ENCODE measurements around the gene ULBP3. TPM values are rescaled to one million over a fixed set of nuclear protein-coding genes. Genes with fewer than 3 reads are reported as not detected.
A peak's percentile ranks its signal among the peaks of the same experiment; 100 is the strongest.

The ULBP3 gene
- total and polyA plus RNA-seq, 3 experiments from 2014 or later, result 1.2 to 2.2 (median 1.6) TPM

DNA sequence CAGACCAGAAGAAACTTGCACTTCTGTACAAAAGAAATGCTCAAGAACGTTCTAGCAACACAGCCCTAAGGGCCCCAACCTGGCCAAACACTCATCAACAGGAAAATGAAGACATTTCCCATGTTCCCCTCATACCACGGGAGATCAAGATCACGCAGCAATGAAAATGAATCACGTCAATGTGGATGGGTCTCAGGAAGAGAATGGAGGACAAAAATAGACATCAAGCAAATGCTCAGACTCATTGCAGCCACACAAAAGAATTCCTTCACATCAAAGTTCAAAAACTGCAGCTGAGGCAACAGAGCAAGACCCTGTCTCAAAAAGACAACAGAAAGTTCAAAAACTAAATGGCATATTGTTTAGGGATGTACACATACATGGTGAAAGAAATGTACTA lies 18.1 kb downstream of the ULBP3 start:
- CTCF ChIA-PET, result no interaction called here
- Histone ChIP-seq H3K4me1 (ENCODE audit: insufficient read depth, low read length) (no peaks in the 10 kb centered on the region), H3K27me3 (ENCODE audit: insufficient read depth, low read length, poor library complexity, severe bottlenecking) (peaks cover 19% of the 10 kb centered on the region), H3K27ac (ENCODE audit: low read depth, low read length) (no peak overlapping the region), H3K36me3 (ENCODE audit: insufficient read depth, low read length) (no peaks in the 10 kb centered on the region), H3K9me3 (ENCODE audit: low read length) (no peaks in the 10 kb centered on the region), H3K4me3 (ENCODE audit: low read length) (no peak overlapping the region)
- no peak overlapping the region for H3K27ac Mint-ChIP-seq
- H3K36me3 Mint-ChIP-seq, result peaks cover 0 to 13% (median 0%) of the 10 kb centered on the region in 3 donors
- POLR2A ChIA-PET, result interaction anchor here (0.7 kb wide), 1 partner anchor 33 kb away, joined by 3 read pairs; no protein-coding TSS in a partner anchor
- peaks cover 0 to 6% (median 0%) of the 10 kb centered on the region in 5 donors for H3K9me3 Mint-ChIP-seq
- no peaks in the 10 kb centered on the region for H3K4me1 Mint-ChIP-seq
- no peak for DNase-seq
- peaks cover 51 to 85% of the 10 kb centered on the region in 2 donors for H3K27me3 Mint-ChIP-seq
- no peak overlapping the region for H3K4me3 Mint-ChIP-seq

DNA sequence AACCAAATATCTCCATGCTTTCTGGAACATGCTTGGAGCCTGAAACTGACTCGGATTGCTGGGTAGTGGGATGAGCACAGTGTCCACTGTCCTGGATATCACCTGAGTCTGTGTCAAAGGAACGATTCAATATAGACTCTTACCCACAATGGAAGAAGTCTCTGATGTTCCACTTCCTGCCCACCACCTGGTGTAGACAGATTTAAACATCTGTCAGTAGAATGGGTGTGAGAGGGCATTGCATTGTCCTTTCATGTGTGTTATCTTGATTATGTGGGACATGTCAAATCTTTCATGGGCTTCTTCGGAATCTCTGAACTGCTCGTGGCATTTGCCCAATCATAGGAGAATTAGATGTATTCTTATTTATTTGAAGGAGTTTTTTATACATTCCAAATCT lies 20.8 kb downstream of the ULBP3 start:
- CTCF ChIA-PET, result no interaction called here
- Histone ChIP-seq H3K36me3 (ENCODE audit: insufficient read depth, low read length) (no peaks in the 10 kb centered on the region), H3K4me1 (ENCODE audit: insufficient read depth, low read length) (no peaks in the 10 kb centered on the region), H3K9me3 (ENCODE audit: low read length) (no peaks in the 10 kb centered on the region), H3K27me3 (ENCODE audit: insufficient read depth, low read length, poor library complexity, severe bottlenecking) (peaks cover 14% of the 10 kb centered on the region), H3K4me3 (ENCODE audit: low read length) (no peak overlapping the region), H3K27ac (ENCODE audit: low read depth, low read length) (no peak overlapping the region)
- no peak for DNase-seq
- Mint-ChIP-seq H3K36me3 (no peaks in the 10 kb centered on the region), H3K27me3 (peaks cover 36 to 80% of the 10 kb centered on the region in 2 donors), H3K27ac (peak overlapping the region in 1 of 8 donors; percentile 11), H3K4me3 (no peak overlapping the region), H3K9me3 (peaks cover 0 to 3% (median 0%) of the 10 kb centered on the region in 5 donors), H3K4me1 (no peaks in the 10 kb centered on the region)
- POLR2A ChIA-PET, result no interaction called here

DNA sequence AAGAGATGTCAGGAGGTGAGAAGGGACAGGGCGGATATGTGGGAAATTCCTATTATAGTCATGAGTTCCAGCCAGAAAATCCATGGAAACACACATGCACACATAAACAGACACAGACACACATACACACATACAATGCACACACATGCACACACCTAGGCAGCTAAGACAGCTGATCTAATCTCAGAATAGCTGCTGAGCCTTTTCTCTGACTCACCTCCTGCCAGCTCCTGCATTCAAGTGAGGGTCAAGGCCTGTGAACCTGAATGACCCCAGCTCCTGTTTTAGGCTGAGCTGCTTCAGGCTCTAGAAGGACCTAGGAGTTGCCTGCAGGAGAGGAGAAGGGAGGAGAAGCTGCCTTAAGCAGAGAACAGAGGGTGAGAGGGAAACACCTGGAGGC lies 22.0 kb downstream of the ULBP3 start:
- POLR2A ChIA-PET, result no interaction called here

DNA sequence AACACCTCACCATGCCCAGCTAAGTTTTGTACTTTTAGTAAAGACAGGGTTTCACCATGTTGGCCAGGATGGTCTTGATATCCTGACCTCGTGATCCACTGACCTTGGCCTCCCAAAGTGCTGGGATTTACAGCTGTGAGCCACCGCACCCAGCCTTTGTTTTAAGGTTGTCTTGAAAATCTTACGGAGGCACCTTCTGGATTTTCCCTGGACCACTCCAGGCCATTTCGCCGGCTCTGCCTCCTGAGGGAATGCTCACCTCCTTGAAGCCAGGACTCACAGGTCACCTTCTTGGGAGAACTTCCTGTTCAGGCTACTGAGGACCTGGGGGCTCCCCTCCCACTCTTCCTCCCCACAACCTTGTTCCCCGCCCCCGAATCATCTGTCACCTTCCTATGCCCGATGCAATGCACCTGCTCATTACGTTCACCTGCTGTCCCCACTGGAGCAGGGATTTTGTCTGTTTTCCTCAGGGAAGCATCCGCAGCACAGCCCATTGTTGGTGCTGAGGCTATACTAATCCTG lies 24.2 kb downstream of the ULBP3 start:
- H3K4me3 Mint-ChIP-seq, result no peak overlapping the region
- H3K36me3 ChIP-seq (ENCODE audit: insufficient read depth, low read length), result no peaks in the 10 kb centered on the region
- no peak overlapping the region for H3K27ac ChIP-seq (ENCODE audit: low read depth, low read length)
- no peaks in the 10 kb centered on the region for H3K4me1 Mint-ChIP-seq
- no peak overlapping the region for H3K4me3 ChIP-seq (ENCODE audit: low read length)
- peaks cover 10% of the 10 kb centered on the region for H3K27me3 ChIP-seq (ENCODE audit: insufficient read depth, low read length, poor library complexity, severe bottlenecking)
- no peaks in the 10 kb centered on the region for H3K36me3 Mint-ChIP-seq
- DNase-seq, result no peak
- H3K27me3 Mint-ChIP-seq, result peaks cover 29 to 79% of the 10 kb centered on the region in 2 donors
- no peaks in the 10 kb centered on the region for H3K9me3 ChIP-seq (ENCODE audit: low read length)
- ChIA-PET POLR2A (no interaction called here), CTCF (no interaction called here)
- no peaks in the 10 kb centered on the region for H3K9me3 Mint-ChIP-seq
- no peaks in the 10 kb centered on the region for H3K4me1 ChIP-seq (ENCODE audit: insufficient read depth, low read length)
- H3K27ac Mint-ChIP-seq, result no peak overlapping the region

More for the DNA sequence above, 22.0 kb downstream of the ULBP3 start:
- no peaks in the 10 kb centered on the region for H3K36me3 Mint-ChIP-seq
- no peak overlapping the region for H3K4me3 Mint-ChIP-seq
- H3K4me1 Mint-ChIP-seq, result no peaks in the 10 kb centered on the region
- no peak overlapping the region for H3K27ac Mint-ChIP-seq
- H3K27me3 Mint-ChIP-seq, result peaks cover 32 to 79% of the 10 kb centered on the region in 2 donors
- no peaks in the 10 kb centered on the region for H3K4me1 ChIP-seq (ENCODE audit: insufficient read depth, low read length)
- no peaks in the 10 kb centered on the region for H3K9me3 Mint-ChIP-seq
- H3K4me3 ChIP-seq (ENCODE audit: low read length), result no peak overlapping the region
- no peak overlapping the region for H3K27ac ChIP-seq (ENCODE audit: low read depth, low read length)
- no peak for DNase-seq
- H3K36me3 ChIP-seq (ENCODE audit: insufficient read depth, low read length), result no peaks in the 10 kb centered on the region
- H3K27me3 ChIP-seq (ENCODE audit: insufficient read depth, low read length, poor library complexity, severe bottlenecking), result peaks cover 19% of the 10 kb centered on the region
- CTCF ChIA-PET, result no interaction called here
- no peaks in the 10 kb centered on the region for H3K9me3 ChIP-seq (ENCODE audit: low read length)

DNA sequence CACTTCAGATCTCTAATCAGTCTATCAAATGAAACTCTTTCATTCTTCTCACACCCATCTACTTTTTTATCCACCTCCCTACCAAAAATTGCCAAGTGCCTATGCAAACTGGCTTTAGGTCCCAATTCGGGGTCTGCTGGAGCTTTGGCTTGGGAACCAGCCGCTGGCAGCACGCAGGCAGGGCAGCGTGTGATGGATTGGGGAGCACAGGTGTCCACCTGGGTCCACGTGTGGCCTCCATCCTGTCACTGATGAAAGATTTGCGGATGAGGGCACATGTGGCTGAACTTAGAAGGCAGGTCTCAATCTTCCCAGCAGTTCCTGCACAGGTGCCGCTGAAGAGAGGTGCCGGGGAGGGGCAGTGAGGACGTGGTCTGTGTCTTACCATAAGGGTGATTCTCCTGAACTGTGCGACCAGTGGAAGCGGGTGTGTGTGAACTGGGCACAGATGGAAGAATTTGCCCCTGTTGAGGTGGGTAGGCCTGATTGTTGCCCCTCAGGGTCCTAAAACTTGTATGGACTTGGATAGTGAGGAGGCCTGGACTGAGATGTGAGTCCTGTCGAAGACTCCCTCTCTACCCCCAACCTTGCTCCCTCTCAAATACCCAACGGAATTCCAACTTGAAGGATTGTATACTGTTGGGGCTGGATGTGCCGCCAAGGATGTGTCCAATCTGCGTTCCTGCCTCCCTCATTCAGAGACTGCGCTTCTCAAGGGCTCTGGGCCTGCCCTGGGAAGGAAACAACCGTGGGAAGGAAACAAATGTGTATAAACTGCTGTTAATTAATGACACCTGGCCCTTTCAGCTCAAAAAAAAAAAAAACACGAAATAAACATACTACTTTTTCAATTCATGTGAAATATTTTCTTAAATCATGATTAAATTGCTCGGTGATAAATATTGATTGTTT lies 25.2 kb downstream of the ULBP3 start:
- H3K4me1 Mint-ChIP-seq, result peaks cover 0 to 2% (median 0%) of the 10 kb centered on the region in 3 donors
- H3K4me3 Mint-ChIP-seq, result no peak overlapping the region
- H3K9me3 ChIP-seq (ENCODE audit: low read length), result no peaks in the 10 kb centered on the region
- H3K27me3 ChIP-seq (ENCODE audit: insufficient read depth, low read length, poor library complexity, severe bottlenecking), result peaks cover 18% of the 10 kb centered on the region
- H3K36me3 ChIP-seq (ENCODE audit: insufficient read depth, low read length), result no peaks in the 10 kb centered on the region
- no peaks in the 10 kb centered on the region for H3K9me3 Mint-ChIP-seq
- no peak overlapping the region for H3K27ac ChIP-seq (ENCODE audit: low read depth, low read length)
- no peak overlapping the region for H3K27ac Mint-ChIP-seq
- no peak overlapping the region for H3K4me3 ChIP-seq (ENCODE audit: low read length)
- H3K4me1 ChIP-seq (ENCODE audit: insufficient read depth, low read length), result no peaks in the 10 kb centered on the region
- CTCF ChIA-PET, result no interaction called here
- H3K27me3 Mint-ChIP-seq, result peaks cover 36 to 85% of the 10 kb centered on the region in 2 donors
- no peaks in the 10 kb centered on the region for H3K36me3 Mint-ChIP-seq
- no peak for DNase-seq
- POLR2A ChIA-PET, result no interaction called here

DNA sequence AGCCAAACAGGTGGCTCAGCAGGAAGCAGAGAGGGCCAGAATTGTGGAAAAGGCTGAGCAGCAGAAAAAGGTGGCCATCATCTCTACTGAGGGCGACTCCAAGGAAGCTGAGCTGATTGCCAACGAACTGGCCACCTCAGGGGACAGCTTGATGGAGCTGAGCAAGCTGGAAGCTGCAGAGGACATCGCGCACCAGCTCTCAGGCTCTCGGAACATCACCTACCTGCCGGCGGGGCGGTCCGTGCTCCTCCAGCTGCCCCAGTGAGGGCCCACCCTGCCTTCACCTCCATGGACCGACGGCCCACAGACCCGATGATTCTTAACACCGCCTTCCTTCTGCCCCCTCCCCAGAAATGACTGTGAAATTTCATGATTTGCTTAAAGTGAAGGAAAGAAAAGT lies 25.8 kb downstream of the ULBP3 start:
- Histone ChIP-seq H3K9me3 (ENCODE audit: low read length) (no peaks in the 10 kb centered on the region), H3K27ac (ENCODE audit: low read depth, low read length) (no peak overlapping the region), H3K4me1 (ENCODE audit: insufficient read depth, low read length) (no peaks in the 10 kb centered on the region), H3K27me3 (ENCODE audit: insufficient read depth, low read length, poor library complexity, severe bottlenecking) (peaks cover 25% of the 10 kb centered on the region), H3K36me3 (ENCODE audit: insufficient read depth, low read length) (no peaks in the 10 kb centered on the region), H3K4me3 (ENCODE audit: low read length) (no peak overlapping the region)
- DNase-seq, result no peak
- POLR2A ChIA-PET, result no interaction called here
- H3K9me3 Mint-ChIP-seq, result no peaks in the 10 kb centered on the region
- CTCF ChIA-PET, result no interaction called here
- peaks cover 2 to 7% (median 4%) of the 10 kb centered on the region in 3 donors for H3K4me1 Mint-ChIP-seq
- peaks cover 37 to 85% of the 10 kb centered on the region in 2 donors for H3K27me3 Mint-ChIP-seq
- no peak overlapping the region for H3K27ac Mint-ChIP-seq
- H3K36me3 Mint-ChIP-seq, result no peaks in the 10 kb centered on the region
- H3K4me3 Mint-ChIP-seq, result no peak overlapping the region

DNA sequence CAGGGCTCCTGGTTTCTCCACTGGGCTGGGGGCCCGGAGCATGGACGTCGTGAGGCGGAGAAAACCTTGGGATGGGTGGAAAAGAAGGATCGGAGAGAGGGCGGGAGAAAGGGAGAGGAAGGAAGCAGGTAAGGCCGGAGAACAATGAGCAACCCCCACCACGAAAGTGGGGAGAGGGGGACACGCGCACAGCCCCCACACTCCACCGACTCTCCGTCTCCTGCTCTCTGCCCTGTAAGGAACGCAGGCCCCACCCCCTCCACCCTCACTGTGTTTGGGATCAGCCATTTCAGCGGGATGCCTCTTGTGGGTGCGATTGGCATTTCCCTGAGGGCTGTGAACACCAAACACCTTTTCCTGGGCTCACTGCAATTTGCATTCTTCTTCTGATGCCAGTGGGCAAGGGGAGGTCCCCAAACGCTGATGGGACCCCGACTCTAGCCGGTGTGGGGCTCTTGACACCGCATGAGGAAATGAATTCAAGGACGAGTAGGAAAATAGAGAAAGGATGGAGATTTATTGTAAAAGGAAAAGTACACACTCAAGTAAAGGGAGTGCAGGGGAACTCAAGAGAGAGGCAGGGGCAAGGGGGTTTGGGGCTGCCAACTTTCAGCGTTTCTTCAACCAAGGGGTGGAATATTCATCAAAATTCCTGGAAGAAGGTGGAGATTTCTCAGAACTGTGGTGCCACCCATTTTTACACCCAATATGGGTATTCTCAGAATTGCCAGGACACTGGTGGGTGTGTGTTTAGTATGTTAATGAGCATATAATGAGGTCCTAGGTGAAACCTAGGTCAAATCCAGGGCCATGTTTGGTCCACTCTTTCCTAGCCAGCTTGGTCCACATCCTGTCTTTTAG lies 30.5 kb downstream of the ULBP3 start:
- peaks cover 61 to 85% of the 10 kb centered on the region in 2 donors for H3K27me3 Mint-ChIP-seq
- Histone ChIP-seq H3K4me1 (ENCODE audit: insufficient read depth, low read length) (peaks cover 8% of the 10 kb centered on the region), H3K36me3 (ENCODE audit: insufficient read depth, low read length) (no peaks in the 10 kb centered on the region), H3K9me3 (ENCODE audit: low read length) (no peaks in the 10 kb centered on the region), H3K4me3 (ENCODE audit: low read length) (no peak overlapping the region), H3K27me3 (ENCODE audit: insufficient read depth, low read length, poor library complexity, severe bottlenecking) (peaks cover 54% of the 10 kb centered on the region), H3K27ac (ENCODE audit: low read depth, low read length) (no peak overlapping the region)
- no peaks in the 10 kb centered on the region for H3K9me3 Mint-ChIP-seq
- no peak for DNase-seq
- H3K36me3 Mint-ChIP-seq, result peaks cover 0 to 3% (median 0%) of the 10 kb centered on the region in 3 donors
- ChIA-PET CTCF (no interaction called here), POLR2A (no interaction called here)
- no peak overlapping the region for H3K27ac Mint-ChIP-seq
- H3K4me3 Mint-ChIP-seq, result peak overlapping the region in 5 of 7 donors; percentile 20 to 60 (median 32)
- H3K4me1 Mint-ChIP-seq, result peaks cover 10 to 19% (median 13%) of the 10 kb centered on the region in 3 donors
